Transverse colon (tissue), 4 donors: ENCODE measurements around the gene KRTAP10-5. TPM values are rescaled to one million over a fixed set of nuclear protein-coding genes. Genes with fewer than 3 reads are reported as not detected.
A peak's percentile ranks its signal among the peaks of the same experiment; 100 is the strongest.

Experiments used
- DNase-seq: peaks from one replicate; pipeline ENCODE4 v3.0.0-alpha.2; 2019
- H3K27ac ChIP-seq, 4 donors: fragments of 200-600 bp; sonication (generic); 2 replicates each; pipeline ENCODE4 v1.5.1; 2016 to 2018; ENCODE audit warnings: inconsistent platforms in 4 of 4
- H3K27me3 ChIP-seq: fragments of 200-600 bp; sonication (generic); 2 replicates; pipeline ENCODE4 v1.5.1; 2017; ENCODE audit warnings: inconsistent platforms
- H3K36me3 ChIP-seq, 4 donors: fragments of 200-600 bp; sonication (generic); 2 replicates each; pipeline ENCODE4 v1.5.1; 2017 to 2019; ENCODE audit warnings: inconsistent platforms in 4 of 4
- H3K4me1 ChIP-seq, 4 donors: fragments of 200-600 bp; sonication (generic); 2 replicates each; pipeline ENCODE4 v1.5.1; 2017 to 2020; ENCODE audit warnings: inconsistent platforms in 4 of 4
- H3K4me3 ChIP-seq, 4 donors: fragments of 200-600 bp; sonication (generic); 1 replicate in 1 of 4; 2 replicates in 3 of 4; pipeline versions ENCODE4 v1.5.1 to v1.6.1; 2017 to 2019; ENCODE audit warnings: inconsistent platforms in 4 of 4
- H3K9me3 ChIP-seq, 2 donors: fragments of 200-600 bp; sonication (generic); 2 replicates each; pipeline ENCODE4 v1.5.1; 2017 to 2019; ENCODE audit warnings: inconsistent platforms in 2 of 2
- EP300 ChIP-seq: sonication (generic); formaldehyde crosslinking; IDR thresholded peaks from one replicate; pipeline ENCODE4 v1.6.1; 2017; ENCODE audit warnings: antibody characterized with exemption, low read depth
- POLR2A ChIP-seq: fragments of 450-650 bp; IDR thresholded peaks from one replicate; pipeline ENCODE4 v1.6.1; 2016; ENCODE audit warnings: antibody characterized with exemption, mild to moderate bottlenecking, moderate library complexity
- POLR2AphosphoS5 ChIP-seq, 3 donors: sonication (generic); formaldehyde crosslinking; IDR thresholded peaks; one replicate each; pipeline ENCODE4 v1.6.1; 2016; ENCODE audit warnings: antibody characterized with exemption in 3 of 3
- WGBS, 2 donors: methylation state at CpG; one replicate each; pipeline ENCODE4 v1.1.5; 2018; ENCODE audit warnings: low coverage in 1 of 2; 5-methylcytosine and 5-hydroxymethylcytosine counted together
- in situ Hi-C, 4 donors: fragments of 200-750 bp; cut with MboI; loops; one replicate each; pipeline versions ENCODE4 v1.15.0 to v1.15.1; 2017; ENCODE audit warnings: low sequenced_read_pairs in 3 of 4, low pct_ligation_motif_present in 1 of 4, low pct_unique_long_range_greater_than_20kb in 1 of 4
- intact Hi-C: fragments of 100-400 bp; cut with DNase I; formaldehyde crosslinking; loops from one replicate; pipeline ENCODE4 v1.15.1; 2023; ENCODE audit warnings: low total_unique reads
- total RNA-seq, 4 donors: library from RNA; depleted of rRNA; stranded (reverse); fragments of >200 nt; gene quantifications; one replicate each; pipeline ENCODE4 v1.1.0, GENCODE V29; 2016
- TF ChIP-seq, protein P1 (sequence below), 5 experiments: fragments of 200-600 bp in 3 of 5; fragments of 450-650 bp in 2 of 5; sonication (generic) in 3 of 5; IDR thresholded peaks; 1 replicate in 2 of 5; 2 replicates in 3 of 5; pipeline ENCODE4 v1.5.1; 2016 to 2017; ENCODE audit warnings: antibody characterized with exemption in 5 of 5, inconsistent platforms in 3 of 5, mild to moderate bottlenecking in 2 of 5, moderate library complexity in 1 of 5

The KRTAP10-5 gene
- total RNA-seq, 4 donors from 2014 or later: not detected

DNA sequence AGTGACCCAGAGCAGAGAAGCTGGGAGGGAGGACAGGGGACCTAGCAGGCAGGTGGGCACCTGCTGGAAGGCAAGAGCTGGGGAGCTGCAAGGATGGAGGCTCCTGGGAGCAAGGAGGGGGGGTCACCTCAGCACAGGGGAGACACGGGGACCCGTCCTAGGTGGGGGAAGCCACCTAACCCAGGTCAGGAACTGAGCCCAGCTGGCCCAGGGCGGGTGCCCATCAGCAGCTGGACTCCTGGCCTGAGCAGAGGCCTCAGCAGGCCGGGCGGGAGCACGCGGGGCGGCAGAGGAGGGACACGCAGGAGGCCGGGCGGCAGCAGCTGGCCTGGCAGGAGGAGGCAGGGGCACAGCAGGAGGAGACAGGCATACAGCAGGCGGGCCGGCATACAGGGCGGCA, 41.4 kb downstream of the KRTAP10-5 start:
- no peak for TF ChIP-seq POLR2A
- no peak for TF ChIP-seq EP300
- TF ChIP-seq POLR2AphosphoS5 (IDR thresholded peaks at IDR 0.05): no peak
- TF ChIP-seq, protein P1, sequence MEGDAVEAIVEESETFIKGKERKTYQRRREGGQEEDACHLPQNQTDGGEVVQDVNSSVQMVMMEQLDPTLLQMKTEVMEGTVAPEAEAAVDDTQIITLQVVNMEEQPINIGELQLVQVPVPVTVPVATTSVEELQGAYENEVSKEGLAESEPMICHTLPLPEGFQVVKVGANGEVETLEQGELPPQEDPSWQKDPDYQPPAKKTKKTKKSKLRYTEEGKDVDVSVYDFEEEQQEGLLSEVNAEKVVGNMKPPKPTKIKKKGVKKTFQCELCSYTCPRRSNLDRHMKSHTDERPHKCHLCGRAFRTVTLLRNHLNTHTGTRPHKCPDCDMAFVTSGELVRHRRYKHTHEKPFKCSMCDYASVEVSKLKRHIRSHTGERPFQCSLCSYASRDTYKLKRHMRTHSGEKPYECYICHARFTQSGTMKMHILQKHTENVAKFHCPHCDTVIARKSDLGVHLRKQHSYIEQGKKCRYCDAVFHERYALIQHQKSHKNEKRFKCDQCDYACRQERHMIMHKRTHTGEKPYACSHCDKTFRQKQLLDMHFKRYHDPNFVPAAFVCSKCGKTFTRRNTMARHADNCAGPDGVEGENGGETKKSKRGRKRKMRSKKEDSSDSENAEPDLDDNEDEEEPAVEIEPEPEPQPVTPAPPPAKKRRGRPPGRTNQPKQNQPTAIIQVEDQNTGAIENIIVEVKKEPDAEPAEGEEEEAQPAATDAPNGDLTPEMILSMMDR (IDR thresholded peaks at IDR 0.05): no peak
- WGBS, 2 donors: 64% methylated on average over 14 of the region's 14 CpGs; no CpG with 5 or more reads in 1 of the 2 donors
- Histone ChIP-seq H3K27me3 (peaks cover 6% of the 10 kb centered on the region), H3K4me1 (no peaks in the 10 kb centered on the region), H3K4me3 (no peak overlapping the region), H3K36me3 (no peaks in the 10 kb centered on the region), H3K27ac (no peak overlapping the region), H3K9me3 (peaks cover 0 to 4% of the 10 kb centered on the region in 2 donors)
- intact Hi-C loops: no loop called here
- in situ Hi-C loops: no loop called here
- DNase-seq: no peak

- Histone ChIP-seq H3K4me3 (no peak overlapping the region), H3K36me3 (no peaks in the 10 kb centered on the region), H3K4me1 (no peaks in the 10 kb centered on the region), H3K27me3 (peaks cover 6% of the 10 kb centered on the region), H3K9me3 (peaks cover 0 to 4% of the 10 kb centered on the region in 2 donors), H3K27ac (no peak overlapping the region)
- peak; percentile 5 for DNase-seq
- TF ChIP-seq, protein P1 (IDR thresholded peaks at IDR 0.05): no peak
- TF ChIP-seq EP300 (no peak), POLR2A (no peak), POLR2AphosphoS5 (IDR thresholded peaks at IDR 0.05) (no peak)
- 92 to 100% methylated on average over 1 to 31 of the region's 33 CpGs for WGBS, 2 donors
- in situ Hi-C loops: no loop called here
- intact Hi-C loops: no loop called here
Observed at GRCh38 chr21:44537930-44538911, 42.2 kb downstream of the KRTAP10-5 start.

- Histone ChIP-seq H3K27me3 (peaks cover 6% of the 10 kb centered on the region), H3K27ac (no peak overlapping the region), H3K4me1 (no peaks in the 10 kb centered on the region), H3K4me3 (no peak overlapping the region), H3K36me3 (no peaks in the 10 kb centered on the region), H3K9me3 (no peaks in the 10 kb centered on the region)
- TF ChIP-seq POLR2AphosphoS5 (IDR thresholded peaks at IDR 0.05) (no peak), EP300 (no peak), POLR2A (no peak)
- TF ChIP-seq, protein P1 (IDR thresholded peaks at IDR 0.05): no peak
- in situ Hi-C loops: no loop called here
- intact Hi-C loops: no loop called here
- DNase-seq: no peak
- 64 to 100% methylated on average over 1 to 7 of the region's 7 CpGs for WGBS, 2 donors
Observed at GRCh38 chr21:44535963-44536362, 44.4 kb downstream of the KRTAP10-5 start.

GRCh38 chr21:44534688-44535087, 45.7 kb downstream of the KRTAP10-5 start:
- in situ Hi-C loops: no loop called here
- Histone ChIP-seq H3K4me3 (no peak overlapping the region), H3K4me1 (no peaks in the 10 kb centered on the region), H3K9me3 (no peaks in the 10 kb centered on the region), H3K27ac (no peak overlapping the region), H3K36me3 (no peaks in the 10 kb centered on the region), H3K27me3 (peaks cover 6% of the 10 kb centered on the region)
- WGBS, 2 donors: 84 to 91% methylated on average over 3 to 6 of the region's 6 CpGs
- no peak for TF ChIP-seq EP300
- no peak for TF ChIP-seq POLR2AphosphoS5 (IDR thresholded peaks at IDR 0.05)
- no peak for TF ChIP-seq POLR2A
- TF ChIP-seq, protein P1 (IDR thresholded peaks at IDR 0.05): no peak
- no peak for DNase-seq
- intact Hi-C loops: no loop called here
